GM12891 (cell line): ENCODE measurements around the gene NGF.

Source experiments
- PAX5 ChIP-seq: IDR thresholded peaks from 2 replicates; pipeline ENCODE4 v1.6.1; 2011; ENCODE audit warnings: low read length, moderate library complexity, mild to moderate bottlenecking; ENCODE audit not compliant: insufficient read depth, severe bottlenecking
- POLR2A ChIP-seq: IDR thresholded peaks from 2 replicates; pipeline ENCODE4 v1.6.1; 2011; ENCODE audit warnings: low read depth, low read length, control low read depth
- POLR2AphosphoS5 ChIP-seq: IDR thresholded peaks from 2 replicates; pipeline ENCODE4 v1.6.1; 2011; ENCODE audit warnings: low read depth, low read length, control low read depth
- POU2F2 ChIP-seq: IDR thresholded peaks from 2 replicates; pipeline ENCODE4 v1.6.1; 2011; ENCODE audit warnings: low read depth, mild to moderate bottlenecking, control low read depth, low read length, moderate library complexity
- SPI1 ChIP-seq: IDR thresholded peaks from 2 replicates; pipeline ENCODE4 v1.6.1; 2011; ENCODE audit warnings: low read depth, low read length, control low read depth
- TAF1 ChIP-seq: IDR thresholded peaks from 2 replicates; pipeline ENCODE4 v1.6.1; 2011; ENCODE audit warnings: low read depth, low read length, control low read depth

GRCh38 chr1:115258302-115258866 is 79.7 kb downstream of the NGF start:
- TF ChIP-seq POLR2A (no peak), POU2F2 (no peak), POLR2AphosphoS5 (no peak), TAF1 (no peak), PAX5 (no peak), SPI1 (no peak)
